Cardiac fibroblast (primary cell): ENCODE results near the gene ST7.

ENCODE experiments used
- DNase-seq, 2 donors: peaks; one replicate each; pipeline versions ENCODE4 v3.0.0 to v3.0.0-alpha.2; 2010; ENCODE audit warnings: low read depth in 2 of 2
- H3K4me3 ChIP-seq, 2 donors: replicated peaks in 1 of 2; 1 replicate in 1 of 2; 2 replicates in 1 of 2; pipeline ENCODE4 v1.5.1; 2011; ENCODE audit warnings: low read depth in 2 of 2, low read length in 2 of 2, mild to moderate bottlenecking in 2 of 2, moderate library complexity in 1 of 2
- CTCF ChIP-seq: IDR thresholded peaks from one replicate; pipeline ENCODE4 v1.5.1; 2011; ENCODE audit warnings: low read depth, mild to moderate bottlenecking, low read length, inconsistent platforms

Gene ST7

GRCh38 chr7:117273814-117274225, 320.5 kb downstream of the ST7 start:
- H3K4me3 ChIP-seq: no peak overlapping the region
- DNase-seq: no peak
- no peak for TF ChIP-seq CTCF

- no peak overlapping the region for H3K4me3 ChIP-seq
- DNase-seq: no peak
- no peak for TF ChIP-seq CTCF
These were observed 321.6 kb downstream of the ST7 start for GRCh38 chr7:117274951-117275350.

- no peak for DNase-seq
- no peak overlapping the region for H3K4me3 ChIP-seq
- TF ChIP-seq CTCF: no peak
These were observed 324.3 kb downstream of the ST7 start for GRCh38 chr7:117277576-117277975.

GRCh38 chr7:117278040-117278439, 324.7 kb downstream of the ST7 start:
- TF ChIP-seq CTCF: no peak
- no peak for DNase-seq

GRCh38 chr7:117279203-117279602, 325.9 kb downstream of the ST7 start:
- no peak overlapping the region for H3K4me3 ChIP-seq
- no peak for TF ChIP-seq CTCF
- no peak for DNase-seq

More at GRCh38 chr7:117278040-117278439, 324.7 kb downstream of the ST7 start:
- H3K4me3 ChIP-seq: no peak overlapping the region
